ENCODE measurements around the gene TBXAS1.

DNA sequence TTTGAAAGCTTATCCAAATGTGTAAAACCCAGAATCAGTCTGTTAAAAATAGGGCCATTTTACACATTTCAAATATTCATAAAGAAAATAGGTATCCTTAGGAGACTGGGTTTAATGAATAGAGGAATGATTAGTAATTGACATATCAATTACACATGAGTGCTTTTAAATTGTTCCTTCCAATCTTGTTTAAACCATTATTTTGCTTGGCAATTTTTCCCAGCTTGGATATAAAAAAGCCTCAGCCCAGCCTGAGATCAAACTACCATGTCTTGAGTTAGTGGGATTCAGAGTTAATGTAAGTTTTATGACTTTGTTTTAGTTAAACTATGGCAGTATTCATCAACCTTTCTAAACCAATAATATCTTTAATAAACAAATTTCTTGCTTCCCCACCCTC, 205.4 kb downstream of the TBXAS1 start:
- no peak for TF ChIP-seq POLR2A (IDR thresholded peaks at IDR 0.05)
- TF ChIP-seq, protein P1, sequence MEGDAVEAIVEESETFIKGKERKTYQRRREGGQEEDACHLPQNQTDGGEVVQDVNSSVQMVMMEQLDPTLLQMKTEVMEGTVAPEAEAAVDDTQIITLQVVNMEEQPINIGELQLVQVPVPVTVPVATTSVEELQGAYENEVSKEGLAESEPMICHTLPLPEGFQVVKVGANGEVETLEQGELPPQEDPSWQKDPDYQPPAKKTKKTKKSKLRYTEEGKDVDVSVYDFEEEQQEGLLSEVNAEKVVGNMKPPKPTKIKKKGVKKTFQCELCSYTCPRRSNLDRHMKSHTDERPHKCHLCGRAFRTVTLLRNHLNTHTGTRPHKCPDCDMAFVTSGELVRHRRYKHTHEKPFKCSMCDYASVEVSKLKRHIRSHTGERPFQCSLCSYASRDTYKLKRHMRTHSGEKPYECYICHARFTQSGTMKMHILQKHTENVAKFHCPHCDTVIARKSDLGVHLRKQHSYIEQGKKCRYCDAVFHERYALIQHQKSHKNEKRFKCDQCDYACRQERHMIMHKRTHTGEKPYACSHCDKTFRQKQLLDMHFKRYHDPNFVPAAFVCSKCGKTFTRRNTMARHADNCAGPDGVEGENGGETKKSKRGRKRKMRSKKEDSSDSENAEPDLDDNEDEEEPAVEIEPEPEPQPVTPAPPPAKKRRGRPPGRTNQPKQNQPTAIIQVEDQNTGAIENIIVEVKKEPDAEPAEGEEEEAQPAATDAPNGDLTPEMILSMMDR (IDR thresholded peaks at IDR 0.05 in 4 of 5, conservative IDR thresholded peaks at IDR 0.05 in 1 of 5), result no peak

Data from gastrocnemius medialis (tissue), 4 donors.